Lower lobe of right lung (tissue), 2 donors: ENCODE results near the gene SPEF2. TPM values are rescaled to one million over a fixed set of nuclear protein-coding genes. Genes with fewer than 3 reads are reported as not detected.

ENCODE experiments used
- ATAC-seq, 2 donors: fragments of 200-7000 bp; cut with Tn5 transposase; one replicate each; pipeline ENCODE4 v1.9.1; 2020 to 2022; ENCODE audit warnings: mild to moderate bottlenecking in 2 of 2, moderate library complexity in 2 of 2
- DNase-seq: peaks from one replicate; pipeline ENCODE4 v3.0.0-alpha.2; 2020
- H3K27ac ChIP-seq: fragments of 200-600 bp; one replicate; pipeline ENCODE4 v1.8.0; 2022
- H3K27me3 ChIP-seq: fragments of 200-600 bp; one replicate; pipeline ENCODE4 v1.8.0; 2022; ENCODE audit warnings: low read depth
- H3K36me3 ChIP-seq: fragments of 200-600 bp; one replicate; pipeline ENCODE4 v1.8.0; 2022; ENCODE audit warnings: mild to moderate bottlenecking
- H3K4me1 ChIP-seq: fragments of 200-600 bp; one replicate; pipeline ENCODE4 v1.8.0; 2022
- H3K4me3 ChIP-seq: fragments of 200-600 bp; one replicate; pipeline ENCODE4 v1.8.0; 2022; ENCODE audit warnings: mild to moderate bottlenecking
- H3K9me3 ChIP-seq: fragments of 200-600 bp; one replicate; pipeline ENCODE4 v1.8.0; 2022
- intact Hi-C: fragments of 100-400 bp; cut with DNase I; formaldehyde crosslinking; loops from one replicate; pipeline ENCODE4 v1.11.0; 2022
- total RNA-seq: library from RNA; stranded (reverse); fragmentation: NEBNext Ultra II Directional; extraction: Animal tissue kit (Norgen Biotek cat#: 25700); gene quantifications from one replicate; pipeline ENCODE4 v1.2.1, GENCODE V29; 2021
- TF ChIP-seq, protein P1 (sequence below): fragments of 200-600 bp; IDR thresholded peaks from one replicate; pipeline ENCODE4 v1.8.0; 2022; ENCODE audit warnings: antibody characterized with exemption, mild to moderate bottlenecking
- donor health status: DM: no; HTN: yes; CAD: no; lungs with severe emphysema.

SPEF2 gene
- total RNA-seq, 1 donor from 2014 or later, result 17.6 TPM

- Histone ChIP-seq H3K4me3 (no peak overlapping the region), H3K27me3 (no peaks in the 10 kb centered on the region), H3K4me1 (peaks cover 10% of the 10 kb centered on the region), H3K9me3 (no peaks in the 10 kb centered on the region), H3K27ac (no peak overlapping the region), H3K36me3 (no peaks in the 10 kb centered on the region)
- TF ChIP-seq, protein P1, sequence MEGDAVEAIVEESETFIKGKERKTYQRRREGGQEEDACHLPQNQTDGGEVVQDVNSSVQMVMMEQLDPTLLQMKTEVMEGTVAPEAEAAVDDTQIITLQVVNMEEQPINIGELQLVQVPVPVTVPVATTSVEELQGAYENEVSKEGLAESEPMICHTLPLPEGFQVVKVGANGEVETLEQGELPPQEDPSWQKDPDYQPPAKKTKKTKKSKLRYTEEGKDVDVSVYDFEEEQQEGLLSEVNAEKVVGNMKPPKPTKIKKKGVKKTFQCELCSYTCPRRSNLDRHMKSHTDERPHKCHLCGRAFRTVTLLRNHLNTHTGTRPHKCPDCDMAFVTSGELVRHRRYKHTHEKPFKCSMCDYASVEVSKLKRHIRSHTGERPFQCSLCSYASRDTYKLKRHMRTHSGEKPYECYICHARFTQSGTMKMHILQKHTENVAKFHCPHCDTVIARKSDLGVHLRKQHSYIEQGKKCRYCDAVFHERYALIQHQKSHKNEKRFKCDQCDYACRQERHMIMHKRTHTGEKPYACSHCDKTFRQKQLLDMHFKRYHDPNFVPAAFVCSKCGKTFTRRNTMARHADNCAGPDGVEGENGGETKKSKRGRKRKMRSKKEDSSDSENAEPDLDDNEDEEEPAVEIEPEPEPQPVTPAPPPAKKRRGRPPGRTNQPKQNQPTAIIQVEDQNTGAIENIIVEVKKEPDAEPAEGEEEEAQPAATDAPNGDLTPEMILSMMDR, result no peak
- no peak for ATAC-seq
- intact Hi-C loops, result no loop called here
- no peak for DNase-seq
These were observed 182.1 kb downstream of the SPEF2 start for GRCh38 chr5:35799753-35800152.

DNA sequence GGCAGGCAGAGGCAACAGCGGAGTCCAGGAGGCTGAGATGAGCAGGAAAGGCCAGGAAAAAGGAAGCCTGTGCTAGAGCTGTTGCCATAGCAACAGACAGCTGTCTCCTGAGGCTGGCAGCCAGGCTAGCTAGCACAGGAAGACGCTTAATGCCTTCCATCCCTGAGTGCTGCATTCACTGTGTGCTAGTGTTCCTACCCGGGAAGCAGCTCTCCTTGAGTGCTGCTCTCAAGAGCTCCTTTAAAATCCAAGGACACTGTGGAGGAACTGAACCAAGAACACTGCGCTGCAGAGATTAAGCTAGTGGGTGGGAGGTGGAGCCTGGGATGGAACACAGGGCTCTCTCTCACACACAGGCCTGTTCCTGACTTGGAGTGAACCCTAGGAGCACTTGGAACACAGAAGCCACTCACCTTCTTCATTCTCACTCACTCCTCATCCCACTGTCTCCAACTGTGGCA, 185.6 kb downstream of the SPEF2 start:
- no peak overlapping the region for H3K4me3 ChIP-seq
- ATAC-seq (peak; percentile 58 to 63), DNase-seq (no peak)
- H3K36me3 ChIP-seq, result no peaks in the 10 kb centered on the region
- intact Hi-C loops, result no loop called here
- no peak overlapping the region for H3K27ac ChIP-seq
- TF ChIP-seq, protein P1, result no peak
- H3K9me3 ChIP-seq, result no peaks in the 10 kb centered on the region
- H3K4me1 ChIP-seq, result peaks cover 10% of the 10 kb centered on the region
- H3K27me3 ChIP-seq, result no peaks in the 10 kb centered on the region

DNA sequence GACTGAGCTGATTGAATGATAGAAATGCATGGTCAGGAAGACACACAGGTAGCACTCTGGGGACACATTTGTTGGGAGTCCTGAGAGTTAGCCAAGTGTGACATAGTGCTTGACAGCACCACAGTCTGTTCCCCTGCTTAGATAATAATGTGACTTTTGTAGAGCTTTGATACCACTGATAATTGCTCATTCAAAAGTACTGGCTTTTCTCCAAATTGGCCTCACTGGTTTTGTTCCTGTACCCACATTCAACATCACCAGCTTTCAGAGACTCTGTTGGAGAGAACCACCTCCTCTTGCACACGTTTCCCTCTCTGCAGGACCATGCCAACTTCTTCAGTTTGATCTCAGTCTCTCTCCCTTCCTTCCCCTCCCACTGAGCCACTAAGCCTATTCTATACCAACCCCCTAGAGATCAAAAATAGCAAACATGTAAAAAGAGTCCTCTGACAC, 186.6 kb downstream of the SPEF2 start:
- intact Hi-C loops, result no loop called here
- no peak for ATAC-seq

GRCh38 chr5:35804841-35805240, 187.2 kb downstream of the SPEF2 start:
- ATAC-seq (no peak), DNase-seq (no peak)
- TF ChIP-seq, protein P1, result no peak
- H3K36me3 ChIP-seq, result no peaks in the 10 kb centered on the region
- intact Hi-C loops, result no loop called here
- H3K4me3 ChIP-seq, result no peak overlapping the region
- peaks cover 10% of the 10 kb centered on the region for H3K4me1 ChIP-seq
- no peak overlapping the region for H3K27ac ChIP-seq
- H3K9me3 ChIP-seq, result no peaks in the 10 kb centered on the region
- no peaks in the 10 kb centered on the region for H3K27me3 ChIP-seq

More for the DNA sequence above, 186.6 kb downstream of the SPEF2 start:
- no peak for DNase-seq
- no peaks in the 10 kb centered on the region for H3K27me3 ChIP-seq
- TF ChIP-seq, protein P1, result no peak
- no peak overlapping the region for H3K27ac ChIP-seq
- no peaks in the 10 kb centered on the region for H3K36me3 ChIP-seq
- no peaks in the 10 kb centered on the region for H3K9me3 ChIP-seq
- no peak overlapping the region for H3K4me3 ChIP-seq
- H3K4me1 ChIP-seq, result peaks cover 10% of the 10 kb centered on the region

- Histone ChIP-seq H3K4me1 (no peaks in the 10 kb centered on the region), H3K27me3 (no peaks in the 10 kb centered on the region), H3K4me3 (no peak overlapping the region), H3K27ac (no peak overlapping the region), H3K9me3 (no peaks in the 10 kb centered on the region), H3K36me3 (no peaks in the 10 kb centered on the region)
- ATAC-seq (no peak), DNase-seq (no peak)
- intact Hi-C loops, result no loop called here
- TF ChIP-seq, protein P1, result no peak
These were observed 192.9 kb downstream of the SPEF2 start for GRCh38 chr5:35810601-35811000.
